ENCODE measurements around the gene TUT4. TPM values are rescaled to one million over a fixed set of nuclear protein-coding genes. Genes with fewer than 3 reads are reported as not detected.

The TUT4 gene
- polyA plus RNA-seq, 1 donor from 2014 or later: 84.1 TPM

DNA sequence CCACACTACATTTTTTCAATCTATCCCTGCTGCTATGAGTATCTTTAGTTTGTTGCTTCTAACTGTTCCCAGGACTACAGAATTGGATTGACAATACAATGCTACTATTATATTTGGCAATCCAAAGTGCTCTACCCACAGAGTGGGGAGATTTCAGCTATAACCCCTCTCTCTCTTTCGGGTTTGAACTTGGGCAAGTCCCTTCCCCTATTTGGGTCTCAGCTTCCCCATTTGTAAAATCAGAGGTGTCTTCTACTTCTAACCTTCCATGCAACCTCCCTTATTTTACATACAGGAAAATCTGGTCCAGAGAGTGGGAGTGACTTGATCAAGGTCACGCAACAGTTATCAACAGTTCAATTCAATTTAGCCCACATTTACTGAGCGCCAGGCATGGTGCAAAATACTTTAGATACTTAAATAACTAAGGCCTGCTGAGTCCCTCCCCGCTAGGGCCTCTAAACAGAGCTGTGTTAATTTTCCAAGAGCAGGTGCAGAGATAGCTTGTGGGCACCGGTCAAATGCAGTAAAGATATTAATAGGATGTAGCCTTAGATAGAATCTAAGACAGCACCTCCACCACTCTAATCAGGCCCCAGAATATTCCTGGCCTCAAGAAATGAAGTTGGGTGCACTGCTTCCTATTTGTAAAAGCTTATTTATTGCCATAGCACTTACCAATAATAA lies 39.9 kb upstream of the TUT4 start:
- Histone ChIP-seq H3F3A (ENCODE audit: insufficient read depth, low read length, poor library complexity, severe bottlenecking) (peaks cover 3% of the 10 kb centered on the region), H3K9ac (ENCODE audit: low read length) (no peak overlapping the region), H3K4me3 (ENCODE audit: low read length) (no peak overlapping the region), H3K4me2 (ENCODE audit: low read length) (no peak overlapping the region), H3K9me2 (ENCODE audit: insufficient read depth, low read length) (no peaks in the 10 kb centered on the region), H3K9me3 (ENCODE audit: low read length) (no peaks in the 10 kb centered on the region), H3K79me2 (replicated peaks; ENCODE audit: insufficient read depth, low read length) (no peaks in the 10 kb centered on the region), H3K27me3 (ENCODE audit: insufficient read depth, low read depth, low read length) (no peaks in the 10 kb centered on the region), H3K36me3 (ENCODE audit: insufficient read depth, low read length) (no peaks in the 10 kb centered on the region), H4K20me1 (ENCODE audit: insufficient read depth) (no peaks in the 10 kb centered on the region), H3K27ac (ENCODE audit: low read length) (no peak overlapping the region), H2AFZ (ENCODE audit: low read depth, low read length) (no peak overlapping the region)
- TF ChIP-seq SMC3 (conservative IDR thresholded peaks at IDR 0.05; ENCODE audit: poor library complexity): no peak
- TF ChIP-seq EZH2 (IDR thresholded peaks at IDR 0.05; ENCODE audit: borderline replicate concordance, insufficient read depth, low read length, poor library complexity, severe bottlenecking): no peak
- no peak for TF ChIP-seq EP300 (conservative IDR thresholded peaks at IDR 0.05; ENCODE audit: poor library complexity, severe bottlenecking)
- no peak for TF ChIP-seq MXI1 (conservative IDR thresholded peaks at IDR 0.05; ENCODE audit: poor library complexity, severe bottlenecking)

DNA sequence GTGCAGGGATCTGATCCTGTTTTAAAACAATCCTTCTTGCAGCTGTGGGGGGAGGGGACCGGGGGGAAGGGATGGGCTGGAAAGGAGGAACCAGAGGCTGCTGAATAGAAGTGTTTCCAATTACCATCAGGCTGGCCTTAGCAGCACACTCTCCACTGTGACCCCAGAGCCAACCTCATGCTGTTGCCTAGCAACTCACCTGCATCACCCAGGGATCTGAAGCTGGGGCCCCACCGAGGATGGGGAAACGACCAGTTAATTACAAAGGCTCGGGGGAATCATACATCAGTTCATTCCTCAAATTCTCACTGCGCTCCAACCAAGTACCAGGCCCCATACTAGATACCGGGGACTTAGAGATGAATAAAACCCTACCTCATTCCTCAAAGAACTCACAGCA lies 37.4 kb upstream of the TUT4 start:
- Histone ChIP-seq H4K20me1 (ENCODE audit: insufficient read depth) (no peaks in the 10 kb centered on the region), H2AFZ (ENCODE audit: low read depth, low read length) (no peak overlapping the region), H3K27ac (ENCODE audit: low read length) (peak overlapping the region; percentile 59), H3K4me2 (ENCODE audit: low read length) (no peak overlapping the region), H3K9me3 (ENCODE audit: low read length) (no peaks in the 10 kb centered on the region), H3K9ac (ENCODE audit: low read length) (peak overlapping the region; percentile 6), H3K27me3 (ENCODE audit: insufficient read depth, low read depth, low read length) (no peaks in the 10 kb centered on the region), H3F3A (ENCODE audit: insufficient read depth, low read length, poor library complexity, severe bottlenecking) (peaks cover 3% of the 10 kb centered on the region), H3K36me3 (ENCODE audit: insufficient read depth, low read length) (no peaks in the 10 kb centered on the region), H3K9me2 (ENCODE audit: insufficient read depth, low read length) (no peaks in the 10 kb centered on the region), H3K4me3 (ENCODE audit: low read length) (peak overlapping the region; percentile 3), H3K79me2 (replicated peaks; ENCODE audit: insufficient read depth, low read length) (no peaks in the 10 kb centered on the region)
- TF ChIP-seq, protein P1, sequence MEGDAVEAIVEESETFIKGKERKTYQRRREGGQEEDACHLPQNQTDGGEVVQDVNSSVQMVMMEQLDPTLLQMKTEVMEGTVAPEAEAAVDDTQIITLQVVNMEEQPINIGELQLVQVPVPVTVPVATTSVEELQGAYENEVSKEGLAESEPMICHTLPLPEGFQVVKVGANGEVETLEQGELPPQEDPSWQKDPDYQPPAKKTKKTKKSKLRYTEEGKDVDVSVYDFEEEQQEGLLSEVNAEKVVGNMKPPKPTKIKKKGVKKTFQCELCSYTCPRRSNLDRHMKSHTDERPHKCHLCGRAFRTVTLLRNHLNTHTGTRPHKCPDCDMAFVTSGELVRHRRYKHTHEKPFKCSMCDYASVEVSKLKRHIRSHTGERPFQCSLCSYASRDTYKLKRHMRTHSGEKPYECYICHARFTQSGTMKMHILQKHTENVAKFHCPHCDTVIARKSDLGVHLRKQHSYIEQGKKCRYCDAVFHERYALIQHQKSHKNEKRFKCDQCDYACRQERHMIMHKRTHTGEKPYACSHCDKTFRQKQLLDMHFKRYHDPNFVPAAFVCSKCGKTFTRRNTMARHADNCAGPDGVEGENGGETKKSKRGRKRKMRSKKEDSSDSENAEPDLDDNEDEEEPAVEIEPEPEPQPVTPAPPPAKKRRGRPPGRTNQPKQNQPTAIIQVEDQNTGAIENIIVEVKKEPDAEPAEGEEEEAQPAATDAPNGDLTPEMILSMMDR (IDR thresholded peaks at IDR 0.05; ENCODE audit: poor library complexity, severe bottlenecking): no peak
- TF ChIP-seq TAF1 (IDR thresholded peaks at IDR 0.05; ENCODE audit: low read depth) (no peak), MXI1 (conservative IDR thresholded peaks at IDR 0.05; ENCODE audit: poor library complexity, severe bottlenecking) (no peak), POLR2AphosphoS5 (IDR thresholded peaks at IDR 0.05) (no peak), SMC3 (conservative IDR thresholded peaks at IDR 0.05; ENCODE audit: poor library complexity) (peak; percentile 18), EP300 (conservative IDR thresholded peaks at IDR 0.05; ENCODE audit: poor library complexity, severe bottlenecking) (peak; percentile 41), EZH2 (IDR thresholded peaks at IDR 0.05; ENCODE audit: borderline replicate concordance, insufficient read depth, low read length, poor library complexity, severe bottlenecking) (no peak), RAD21 (conservative IDR thresholded peaks at IDR 0.05) (no peak)
- TF ChIP-seq, protein P2, sequence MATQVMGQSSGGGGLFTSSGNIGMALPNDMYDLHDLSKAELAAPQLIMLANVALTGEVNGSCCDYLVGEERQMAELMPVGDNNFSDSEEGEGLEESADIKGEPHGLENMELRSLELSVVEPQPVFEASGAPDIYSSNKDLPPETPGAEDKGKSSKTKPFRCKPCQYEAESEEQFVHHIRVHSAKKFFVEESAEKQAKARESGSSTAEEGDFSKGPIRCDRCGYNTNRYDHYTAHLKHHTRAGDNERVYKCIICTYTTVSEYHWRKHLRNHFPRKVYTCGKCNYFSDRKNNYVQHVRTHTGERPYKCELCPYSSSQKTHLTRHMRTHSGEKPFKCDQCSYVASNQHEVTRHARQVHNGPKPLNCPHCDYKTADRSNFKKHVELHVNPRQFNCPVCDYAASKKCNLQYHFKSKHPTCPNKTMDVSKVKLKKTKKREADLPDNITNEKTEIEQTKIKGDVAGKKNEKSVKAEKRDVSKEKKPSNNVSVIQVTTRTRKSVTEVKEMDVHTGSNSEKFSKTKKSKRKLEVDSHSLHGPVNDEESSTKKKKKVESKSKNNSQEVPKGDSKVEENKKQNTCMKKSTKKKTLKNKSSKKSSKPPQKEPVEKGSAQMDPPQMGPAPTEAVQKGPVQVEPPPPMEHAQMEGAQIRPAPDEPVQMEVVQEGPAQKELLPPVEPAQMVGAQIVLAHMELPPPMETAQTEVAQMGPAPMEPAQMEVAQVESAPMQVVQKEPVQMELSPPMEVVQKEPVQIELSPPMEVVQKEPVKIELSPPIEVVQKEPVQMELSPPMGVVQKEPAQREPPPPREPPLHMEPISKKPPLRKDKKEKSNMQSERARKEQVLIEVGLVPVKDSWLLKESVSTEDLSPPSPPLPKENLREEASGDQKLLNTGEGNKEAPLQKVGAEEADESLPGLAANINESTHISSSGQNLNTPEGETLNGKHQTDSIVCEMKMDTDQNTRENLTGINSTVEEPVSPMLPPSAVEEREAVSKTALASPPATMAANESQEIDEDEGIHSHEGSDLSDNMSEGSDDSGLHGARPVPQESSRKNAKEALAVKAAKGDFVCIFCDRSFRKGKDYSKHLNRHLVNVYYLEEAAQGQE (IDR thresholded peaks at IDR 0.05; ENCODE audit: borderline replicate concordance): peak; percentile 11
